Stimulated activated CD4-positive, alpha-beta T cell treated with anti-CD3 and anti-CD28 coated beads, Interleukin-12 subunit alpha, Interleukin-12 subunit beta, amount 100 ng/mL, for 48 hours (primary cell): Measurements from ENCODE around the gene IFNL2.
"Not testable (repeated sequence)": the region's sequence is repeated elsewhere in the genome, so short reads cannot be mapped to it uniquely, and the experiment has no call there.

Source experiments
- DNase-seq, 3 donors: peaks; one replicate each; pipeline ENCODE4 v3.0.0-alpha.2; 2020; ENCODE audit warnings: low read depth in 2 of 3, low spot score in 1 of 3

IFNL2 gene

DNA sequence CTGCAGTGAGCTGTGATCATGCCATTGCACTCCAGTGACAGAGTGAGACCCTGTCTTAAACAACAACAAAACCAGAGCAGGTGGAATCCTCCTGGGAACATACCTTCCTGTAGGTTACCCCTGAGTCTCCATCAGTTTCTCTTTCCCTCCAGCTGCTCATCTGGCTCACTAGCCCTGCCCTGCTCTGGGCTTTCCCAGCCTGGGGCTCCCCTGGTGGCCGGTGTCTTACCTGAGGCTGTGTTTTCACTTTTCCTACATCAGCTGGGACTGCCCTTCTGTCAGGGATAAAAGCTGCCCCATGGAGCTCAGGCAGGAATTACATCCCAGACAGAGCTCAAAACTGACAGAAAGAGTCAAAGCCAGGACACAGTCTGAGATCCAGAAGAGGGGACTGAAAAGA lies at the start of gene IFNL2:
Gene IFNL2 (plus strand): TSS at position 312 of the 400 bp plus-strand sequence. CDS start 173 bp downstream, outside the sequence.
- DNase-seq: not testable (repeated sequence)

- not testable (repeated sequence) for DNase-seq
Measured at GRCh38 chr19:39219108-39219507, 49.1 kb upstream of the IFNL2 start.

DNA sequence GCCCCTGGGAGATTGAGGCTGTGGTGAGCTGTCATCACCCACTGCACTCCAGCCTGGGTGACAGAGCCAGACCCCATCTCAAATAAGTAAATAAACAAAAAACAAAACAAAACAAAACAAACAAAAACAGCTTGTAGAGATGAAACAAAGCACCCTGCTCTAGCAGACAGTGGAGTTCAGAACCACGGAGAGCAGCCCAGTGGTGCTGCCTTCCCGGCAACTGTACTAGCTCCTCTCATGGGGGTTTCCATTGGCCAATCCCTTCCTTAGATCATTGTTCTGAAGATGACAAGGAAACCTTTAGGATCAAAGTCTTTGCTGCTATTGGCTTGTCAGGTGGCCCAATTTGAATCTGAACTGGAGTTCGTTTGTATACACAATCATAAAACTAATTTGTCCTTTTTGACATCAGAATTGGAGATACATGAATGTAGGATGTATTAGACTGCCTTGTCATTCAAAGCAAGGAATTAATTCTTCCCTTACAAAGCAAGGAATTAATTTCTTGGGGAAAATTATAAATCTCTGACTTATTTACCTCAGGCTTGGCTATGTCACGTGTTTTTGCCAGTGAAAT lies 44.4 kb upstream of the IFNL2 start:
- no peak for DNase-seq

GRCh38 chr19:39224910-39225309 lies 43.3 kb upstream of the IFNL2 start:
- no peak for DNase-seq

DNA sequence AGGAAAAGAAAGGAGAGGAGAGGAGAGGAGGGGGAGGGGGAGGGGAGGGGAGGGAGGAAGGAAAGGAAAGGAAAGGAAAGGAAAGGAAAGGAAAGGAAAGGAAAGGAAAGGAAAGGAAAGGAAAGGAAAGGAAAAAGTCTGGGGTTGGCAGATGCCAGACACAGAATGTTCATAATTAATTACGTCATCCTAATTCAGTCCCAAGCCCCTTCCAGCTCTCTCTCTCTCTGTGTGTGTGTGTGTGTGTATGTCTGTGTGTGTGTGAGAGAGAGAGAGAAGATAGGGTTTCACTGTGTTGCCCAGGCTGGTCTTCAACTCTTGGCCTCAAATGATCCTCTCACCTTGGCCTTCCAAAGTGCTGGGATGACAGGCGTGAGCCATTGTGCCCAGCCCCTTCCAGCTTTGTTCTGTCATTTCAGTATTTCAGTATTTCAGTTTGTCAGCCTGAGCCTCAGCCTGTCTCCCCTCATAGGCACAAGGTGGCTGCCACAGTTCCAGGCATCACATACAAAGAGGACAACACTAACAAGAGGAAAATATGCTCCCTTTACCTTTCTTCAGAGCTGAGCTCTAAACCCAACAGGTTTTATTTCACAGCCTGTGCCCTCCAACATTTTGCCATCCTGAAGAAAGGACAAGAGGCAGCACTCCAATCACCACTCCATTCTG lies 38.0 kb upstream of the IFNL2 start:
- no peak for DNase-seq

- no peak for DNase-seq
Measured at GRCh38 chr19:39232708-39233107, 35.5 kb upstream of the IFNL2 start.

- DNase-seq: no peak
Measured at GRCh38 chr19:39236527-39236926, 31.7 kb upstream of the IFNL2 start.

DNA sequence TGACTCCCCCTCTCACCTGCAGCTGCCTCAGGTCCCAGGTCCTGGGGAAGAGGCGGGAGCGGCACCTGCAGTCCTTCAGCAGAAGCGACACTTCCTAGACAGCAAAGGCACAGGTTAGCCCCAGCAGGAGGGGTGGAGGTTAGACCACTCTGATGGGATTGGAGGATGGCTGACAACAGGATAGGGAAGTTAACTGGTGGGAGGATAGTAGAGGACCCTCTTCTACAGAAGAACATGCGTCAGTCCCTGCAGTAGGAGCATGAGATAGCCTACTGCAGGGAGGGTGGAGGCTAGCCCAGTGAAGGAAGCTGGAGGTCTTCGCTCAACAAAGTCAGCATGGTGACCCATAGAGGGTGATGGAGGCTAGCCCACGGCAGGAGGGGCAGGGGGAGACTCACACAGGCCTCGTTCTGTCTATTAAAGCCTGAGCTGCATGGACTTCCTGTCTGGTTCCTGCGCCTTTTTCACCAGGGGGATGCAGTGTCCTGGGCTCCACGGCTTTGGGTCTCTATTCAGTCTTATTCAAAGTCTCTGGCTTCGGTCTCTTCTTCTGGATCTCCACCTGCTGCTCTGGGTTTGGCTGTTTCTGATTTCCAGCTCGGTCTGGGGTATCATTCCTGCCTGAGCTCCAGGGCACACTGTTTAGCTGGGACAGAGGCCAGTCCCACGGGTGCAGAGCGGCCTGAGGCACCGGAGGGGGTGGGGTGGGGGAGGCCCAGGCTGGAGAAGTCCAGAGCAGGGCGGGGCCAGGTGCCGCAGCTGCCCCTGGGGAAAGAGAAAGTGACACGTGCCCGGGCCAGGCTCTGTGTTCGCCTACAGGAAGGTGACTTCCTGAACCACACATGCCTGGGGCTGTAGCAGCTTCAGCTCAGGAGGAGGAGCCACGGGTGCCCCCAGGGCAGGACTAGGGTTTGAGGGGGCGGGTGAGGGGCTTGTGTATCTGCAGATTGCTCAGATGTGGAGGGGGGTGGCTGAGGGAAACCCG lies 30.7 kb upstream of the IFNL2 start:
- DNase-seq: peak in 1 of 3 donors; percentile 40

DNA sequence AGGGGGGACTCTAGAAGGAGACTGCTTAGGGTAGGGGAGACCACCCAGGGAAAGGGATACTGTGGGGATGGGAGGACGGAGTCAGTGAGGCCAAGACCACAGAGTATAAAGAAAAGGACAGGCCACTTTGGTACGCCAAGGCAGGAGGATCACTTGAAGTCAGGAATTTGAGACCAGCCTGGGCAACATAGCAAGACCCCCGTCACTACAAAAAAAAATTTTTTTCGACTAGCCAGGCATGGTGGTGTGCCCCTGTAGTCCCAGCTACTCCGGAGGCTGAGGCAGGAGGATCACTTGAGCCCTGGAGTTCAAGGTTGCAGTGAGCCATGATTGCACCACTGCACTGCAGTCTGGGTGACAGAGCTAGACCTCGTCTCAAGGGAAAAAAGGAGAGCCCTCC lies 30.0 kb upstream of the IFNL2 start:
- no peak for DNase-seq

DNA sequence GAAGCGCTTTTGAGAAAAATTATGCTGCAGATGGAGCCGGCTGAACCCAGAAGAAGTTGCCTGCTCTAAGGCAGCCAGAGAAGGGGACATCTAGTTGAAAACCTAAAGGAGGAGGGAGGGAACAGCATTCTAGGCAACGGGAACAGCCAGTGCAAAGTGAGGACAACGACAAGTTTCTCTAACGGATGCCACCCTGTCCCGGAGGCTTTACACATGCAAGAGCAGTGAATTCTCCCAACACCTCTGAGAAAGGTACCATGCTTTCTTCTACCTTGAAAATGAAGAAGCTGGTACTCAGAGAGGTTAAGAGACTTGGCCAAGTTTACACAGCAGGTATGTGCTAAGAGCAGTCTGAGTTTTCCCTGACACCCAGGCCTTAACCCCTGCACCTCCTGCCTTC lies 29.3 kb upstream of the IFNL2 start:
- DNase-seq: no peak

- DNase-seq: no peak
Measured at GRCh38 chr19:39240421-39240820, 27.8 kb upstream of the IFNL2 start.

- DNase-seq: not testable (repeated sequence)
Measured at GRCh38 chr19:39243741-39244140, 24.5 kb upstream of the IFNL2 start.

GRCh38 chr19:39244410-39245100 lies 23.6 kb upstream of the IFNL2 start, which contains the start of gene IFNL3:
Gene IFNL3 (minus strand): TSS chr19:39245006. CDS start chr19:39244967, 39 bp downstream.
- not testable (repeated sequence) for DNase-seq

- not testable (repeated sequence) for DNase-seq
Measured at GRCh38 chr19:39245166-39245565, 23.0 kb upstream of the IFNL2 start.

DNA sequence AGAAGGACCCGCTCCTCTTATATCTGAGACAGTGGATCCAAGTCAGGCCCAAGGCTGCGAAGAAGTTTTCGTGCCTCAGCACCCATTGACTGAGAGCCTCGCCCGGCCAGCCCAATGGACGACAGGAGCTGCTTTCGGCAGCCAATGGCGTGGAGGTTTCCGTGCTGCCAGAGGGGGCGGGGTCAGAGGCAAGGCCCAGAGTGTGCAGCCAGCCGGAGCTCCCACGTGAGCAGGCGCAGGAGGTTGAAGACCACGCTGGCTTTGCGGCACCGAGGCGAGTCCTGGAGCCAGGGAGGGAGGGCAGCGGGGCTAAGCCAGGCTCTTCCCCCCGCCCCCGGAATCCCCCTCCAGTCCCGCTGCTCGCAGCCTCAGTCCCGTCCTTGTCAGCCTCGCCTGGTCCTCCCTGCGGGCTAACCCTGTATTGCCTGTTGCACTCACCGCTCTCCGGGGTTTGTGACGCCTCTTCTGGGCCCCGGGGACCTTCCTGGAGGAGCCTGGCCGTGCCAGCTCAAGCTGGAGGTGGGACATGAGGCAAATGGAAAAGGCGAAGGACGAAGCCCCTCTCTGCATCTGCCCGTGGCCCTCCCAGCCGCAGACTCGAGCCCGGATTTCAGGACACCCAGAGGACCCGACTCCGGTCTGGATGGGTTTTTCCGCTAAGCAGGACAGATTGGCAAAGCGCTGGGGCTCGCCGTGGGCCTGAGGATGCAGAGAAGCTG lies 21.1 kb upstream of the IFNL2 start:
- DNase-seq: peak in 1 of 3 donors; percentile 32

DNA sequence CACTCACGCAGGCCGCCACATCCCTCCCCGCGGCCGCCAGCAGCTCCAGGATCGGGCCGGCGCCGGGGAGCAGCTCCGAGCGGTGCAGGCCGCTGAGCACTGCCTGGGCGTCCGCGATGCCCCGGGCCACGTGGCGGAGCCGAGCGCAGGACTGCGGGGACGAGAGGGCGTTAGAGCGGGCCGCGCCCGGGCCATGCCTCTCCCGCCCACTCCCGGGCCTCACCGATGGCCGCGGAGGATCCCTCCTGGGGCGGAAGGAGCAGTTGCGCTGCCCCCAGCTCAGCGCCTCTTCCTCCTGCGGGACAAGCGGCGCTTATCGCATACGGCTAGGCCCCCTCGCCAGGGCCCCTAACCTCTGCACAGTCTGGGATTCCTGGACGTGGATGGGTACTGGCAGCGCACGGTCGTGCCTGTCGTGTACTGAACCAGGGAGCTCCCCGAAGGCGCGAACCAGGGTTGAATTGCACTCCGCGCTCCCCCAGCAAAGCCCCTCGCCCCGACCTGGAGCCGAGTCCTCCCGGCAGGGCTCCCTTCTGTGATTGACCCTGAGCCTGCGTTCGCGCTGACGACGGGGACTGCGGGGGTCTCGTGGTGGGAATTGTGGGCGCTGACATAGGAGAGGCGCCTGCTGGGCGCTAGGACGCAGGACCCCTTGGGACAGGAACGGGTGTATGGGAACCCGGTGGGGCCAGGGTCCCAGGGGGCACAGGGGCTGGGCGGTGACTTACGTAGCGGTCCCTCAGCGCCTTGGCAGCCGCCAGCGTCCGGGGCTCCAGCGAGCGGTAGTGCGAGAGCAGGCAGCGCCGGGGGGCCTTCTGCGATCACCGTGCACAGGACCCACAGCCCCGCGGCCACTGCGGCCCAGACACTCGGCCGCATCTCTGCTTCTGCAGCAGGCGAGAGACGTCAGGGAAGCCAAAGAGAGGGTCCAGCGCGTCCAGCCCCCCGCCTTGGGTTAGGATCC lies 20.2 kb upstream of the IFNL2 start:
- no peak for DNase-seq

DNA sequence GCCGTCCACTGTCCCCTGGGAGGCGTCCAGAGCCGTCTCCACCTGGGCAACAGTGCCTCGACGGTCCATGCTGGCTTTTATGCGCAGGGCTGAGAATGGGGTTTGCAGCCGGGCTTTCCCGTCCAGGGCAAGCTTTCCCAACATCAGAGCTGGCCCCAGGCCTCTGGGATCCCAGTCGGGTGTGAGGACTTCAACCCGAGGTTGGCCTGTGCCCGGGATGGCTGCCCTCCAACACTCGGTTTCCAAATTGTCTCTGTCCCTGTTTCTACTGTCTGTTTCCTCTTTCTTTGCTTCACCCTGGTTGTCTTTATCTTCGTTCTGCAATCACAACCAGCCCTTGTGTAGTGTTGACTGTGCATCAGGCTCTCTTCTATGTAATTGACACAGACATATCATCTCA lies 19.4 kb upstream of the IFNL2 start, which contains the start of gene IFNL4:
Gene IFNL4 (minus strand): TSS at position 51 of the 400 bp plus-strand sequence.
- no peak for DNase-seq

DNA sequence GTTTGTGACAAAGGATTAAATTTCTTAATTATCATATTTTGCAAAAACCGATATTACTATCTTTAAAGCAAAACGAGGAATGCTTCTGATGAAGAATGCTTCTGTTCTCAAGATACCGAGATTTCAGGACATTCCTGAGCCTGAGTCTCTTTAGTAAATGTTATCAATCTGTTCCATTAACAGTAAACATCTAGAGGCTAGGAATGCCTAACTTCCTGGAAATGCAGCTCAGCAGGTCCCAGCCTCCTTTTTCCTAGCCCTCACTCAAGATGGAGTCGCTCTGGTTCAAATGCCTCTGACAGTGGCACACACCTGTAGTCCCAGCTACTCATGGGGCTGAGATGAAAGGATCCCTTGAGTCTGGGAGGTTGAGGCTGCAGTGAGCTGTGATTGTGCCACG lies 17.1 kb upstream of the IFNL2 start:
- DNase-seq: no peak

GRCh38 chr19:39251846-39252245 lies 16.4 kb upstream of the IFNL2 start:
- DNase-seq: no peak
